ENCODE measurements around the gene ILDR2. TPM values are rescaled to one million over a fixed set of nuclear protein-coding genes. Genes with fewer than 3 reads are reported as not detected.

The ILDR2 gene
- polyA plus RNA-seq, 4 donors: 0.34 to 0.49 TPM; not detected in 2

DNA sequence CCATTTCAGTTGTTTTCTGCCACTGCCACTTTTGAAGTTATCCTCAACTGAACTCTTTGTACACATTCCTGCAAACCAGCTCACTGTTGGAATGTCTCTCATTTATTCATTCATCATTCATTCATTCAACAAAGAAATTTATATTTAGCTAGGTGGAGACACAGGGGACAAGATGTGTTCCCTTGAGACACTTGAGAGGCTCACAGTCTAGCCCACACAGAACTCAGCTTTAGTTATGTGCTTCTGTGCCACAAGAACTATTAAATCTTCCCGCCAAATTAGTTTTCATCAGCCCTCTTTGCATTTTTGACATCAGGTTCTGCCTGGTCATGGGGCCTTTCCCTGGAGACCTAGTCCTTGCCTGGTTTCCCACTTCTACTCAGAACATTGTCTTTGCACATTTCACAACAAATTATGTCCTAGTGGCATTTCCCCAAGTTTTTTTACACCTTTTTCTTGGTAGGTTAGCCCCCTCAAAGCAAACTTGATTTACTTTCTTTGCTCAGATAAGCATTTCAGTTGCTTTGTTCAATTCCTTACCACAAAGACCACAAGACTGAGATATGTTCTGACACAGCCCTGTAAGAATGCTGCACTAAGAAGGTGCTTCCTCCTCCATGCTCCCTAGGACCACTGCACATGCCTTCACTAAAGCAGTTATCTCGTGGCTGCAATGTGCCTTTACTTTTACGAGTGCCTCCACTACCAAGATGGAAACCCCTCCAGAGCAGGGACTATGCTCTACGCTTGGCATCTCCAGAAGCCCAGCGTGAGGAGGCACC, 31.0 kb downstream of the ILDR2 start:
- Histone ChIP-seq H3K4me1 (ENCODE audit: control insufficient read depth in 3 of 3, insufficient read depth in 2 of 3, low read depth in 1 of 3, low read length in 2 of 3) (no peaks in the 10 kb centered on the region), H3K27me3 (ENCODE audit: control insufficient read depth in 3 of 3, insufficient read depth in 3 of 3, low read length in 3 of 3) (peaks cover 0 to 36% (median 8%) of the 10 kb centered on the region in 3 donors), H3K9me3 (ENCODE audit: control insufficient read depth in 2 of 2, insufficient read depth in 1 of 2, low read depth in 1 of 2, low read length in 1 of 2) (no peaks in the 10 kb centered on the region), H3K27ac (ENCODE audit: low read depth in 1 of 3, low read length in 2 of 3) (no peak overlapping the region), H3K36me3 (ENCODE audit: control insufficient read depth in 3 of 3, insufficient read depth in 2 of 3, low read depth in 1 of 3, low read length in 3 of 3) (no peaks in the 10 kb centered on the region), H3K4me3 (ENCODE audit: low read depth in 1 of 3, low read length in 3 of 3) (no peak overlapping the region)
- WGBS, 3 donors: 67 to 79% (median 75%) methylated on average over 5 of the region's 5 CpGs
- DNase-seq: no peak
- FAIRE-seq: no peak

DNA sequence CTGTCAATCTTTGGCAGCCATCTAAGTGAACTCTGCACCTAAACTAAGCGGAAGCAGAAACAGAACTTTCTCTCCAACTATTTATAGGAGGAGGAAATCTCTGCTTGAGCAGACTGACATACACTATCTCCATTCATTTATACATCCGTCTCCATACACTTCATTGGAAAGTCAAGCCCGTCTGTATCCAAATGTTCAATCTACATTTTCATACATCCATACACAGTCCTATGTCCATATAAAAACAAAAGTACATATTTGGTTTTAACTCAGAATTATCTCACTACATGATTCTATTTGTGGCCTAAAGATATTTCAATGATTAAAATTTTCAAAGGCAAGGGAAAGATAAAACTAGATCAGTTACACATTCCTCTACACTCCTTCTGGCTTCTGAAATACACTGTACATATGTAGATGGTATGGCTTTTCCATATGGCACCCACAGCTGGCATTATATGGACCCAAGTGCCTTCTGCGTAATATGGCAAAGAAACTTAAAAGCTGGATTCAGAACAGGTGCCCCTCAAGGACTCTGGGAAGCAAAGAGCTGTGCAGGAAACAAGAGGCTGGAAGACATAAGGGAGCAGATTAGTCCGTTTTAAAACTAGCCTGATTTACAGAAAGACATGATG, 35.5 kb downstream of the ILDR2 start:
- no peaks in the 10 kb centered on the region for H3K36me3 ChIP-seq (ENCODE audit: control insufficient read depth in 3 of 3, insufficient read depth in 2 of 3, low read depth in 1 of 3, low read length in 3 of 3)
- no peak overlapping the region for H3K27ac ChIP-seq (ENCODE audit: low read depth in 1 of 3, low read length in 2 of 3)
- 69 to 80% (median 78%) methylated on average over 5 of the region's 5 CpGs for WGBS, 3 donors
- H3K27me3 ChIP-seq (ENCODE audit: control insufficient read depth in 3 of 3, insufficient read depth in 3 of 3, low read length in 3 of 3): peaks cover 0 to 6% (median 0%) of the 10 kb centered on the region in 3 donors
- H3K4me1 ChIP-seq (ENCODE audit: control insufficient read depth in 3 of 3, insufficient read depth in 2 of 3, low read depth in 1 of 3, low read length in 2 of 3): no peaks in the 10 kb centered on the region
- H3K4me3 ChIP-seq (ENCODE audit: low read depth in 1 of 3, low read length in 3 of 3): no peak overlapping the region
- FAIRE-seq (no peak), DNase-seq (no peak)
- H3K9me3 ChIP-seq (ENCODE audit: control insufficient read depth in 2 of 2, insufficient read depth in 1 of 2, low read depth in 1 of 2, low read length in 1 of 2): no peaks in the 10 kb centered on the region

DNA sequence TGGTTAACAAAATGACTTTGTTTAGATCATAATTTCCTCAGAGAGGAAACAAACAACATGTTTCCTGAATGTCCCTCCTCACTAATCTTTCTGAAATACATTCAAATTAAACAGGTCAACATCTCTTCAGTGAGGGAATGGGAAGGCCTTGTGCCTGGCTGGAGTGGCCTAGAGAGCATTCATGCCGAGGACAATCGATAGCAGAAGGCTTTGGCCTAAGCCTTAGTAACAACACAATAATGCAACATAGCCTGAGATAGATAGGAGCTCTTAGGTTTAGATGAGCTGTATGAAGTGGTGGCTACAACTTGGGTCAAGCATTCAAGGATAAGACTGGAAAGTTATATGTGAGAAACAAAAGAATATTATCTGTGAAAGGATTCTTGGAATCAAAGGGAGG, 37.4 kb downstream of the ILDR2 start:
- FAIRE-seq (no peak), DNase-seq (no peak)
- H3K36me3 ChIP-seq (ENCODE audit: control insufficient read depth in 3 of 3, insufficient read depth in 2 of 3, low read depth in 1 of 3, low read length in 3 of 3): no peaks in the 10 kb centered on the region
- no peak overlapping the region for H3K4me3 ChIP-seq (ENCODE audit: low read depth in 1 of 3, low read length in 3 of 3)
- no peaks in the 10 kb centered on the region for H3K4me1 ChIP-seq (ENCODE audit: control insufficient read depth in 3 of 3, insufficient read depth in 2 of 3, low read depth in 1 of 3, low read length in 2 of 3)
- H3K9me3 ChIP-seq (ENCODE audit: control insufficient read depth in 2 of 2, insufficient read depth in 1 of 2, low read depth in 1 of 2, low read length in 1 of 2): no peaks in the 10 kb centered on the region
- no peak overlapping the region for H3K27ac ChIP-seq (ENCODE audit: low read depth in 1 of 3, low read length in 2 of 3)
- WGBS, 3 donors: 87 to 96% (median 96%) methylated on average over 2 of the region's 2 CpGs
- H3K27me3 ChIP-seq (ENCODE audit: control insufficient read depth in 3 of 3, insufficient read depth in 3 of 3, low read length in 3 of 3): peaks cover 0 to 3% (median 0%) of the 10 kb centered on the region in 3 donors

DNA sequence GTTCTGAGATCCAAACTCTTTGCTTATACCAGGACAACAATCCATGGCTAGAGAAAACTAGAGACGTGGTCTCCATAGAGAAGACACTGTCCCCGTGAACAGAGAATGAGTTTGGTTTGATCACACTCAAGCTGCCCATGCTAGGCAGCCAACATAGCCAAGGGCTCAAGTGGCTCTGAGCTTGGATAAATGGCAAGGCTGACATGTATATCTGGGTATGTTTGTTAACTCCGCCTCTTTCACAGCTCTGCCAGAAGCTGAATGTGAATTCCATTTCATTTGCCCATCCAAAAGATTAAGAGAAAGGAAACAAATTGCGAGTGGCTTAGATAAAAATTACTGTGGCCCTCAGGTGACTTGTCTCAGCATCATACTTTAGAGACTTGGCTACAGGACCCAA, 38.0 kb downstream of the ILDR2 start:
- no peak for FAIRE-seq

DNA sequence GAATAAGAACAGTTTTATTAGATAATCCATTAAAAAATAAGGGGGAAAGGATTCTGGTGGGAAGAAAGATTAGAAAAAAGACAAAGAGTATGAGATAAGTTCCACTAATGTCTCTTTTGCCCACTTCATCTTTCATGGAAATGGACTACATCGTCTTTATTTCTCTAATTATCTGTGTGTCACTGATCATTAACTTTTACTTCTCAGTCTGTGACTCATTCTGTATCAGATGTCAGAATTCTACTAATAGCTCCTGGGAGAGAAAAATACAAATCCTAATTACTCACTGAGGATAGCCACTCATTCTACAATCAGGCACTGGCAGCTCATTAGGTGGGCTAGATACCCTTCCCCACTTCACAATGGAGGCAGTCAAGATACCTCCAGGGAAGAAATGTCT, 41.7 kb downstream of the ILDR2 start:
- no peak for DNase-seq
- Histone ChIP-seq H3K36me3 (ENCODE audit: control insufficient read depth in 3 of 3, insufficient read depth in 2 of 3, low read depth in 1 of 3, low read length in 3 of 3) (no peaks in the 10 kb centered on the region), H3K9me3 (ENCODE audit: control insufficient read depth in 2 of 2, insufficient read depth in 1 of 2, low read depth in 1 of 2, low read length in 1 of 2) (no peaks in the 10 kb centered on the region), H3K4me1 (ENCODE audit: control insufficient read depth in 3 of 3, insufficient read depth in 2 of 3, low read depth in 1 of 3, low read length in 2 of 3) (no peaks in the 10 kb centered on the region), H3K27ac (ENCODE audit: low read depth in 1 of 3, low read length in 2 of 3) (no peak overlapping the region), H3K27me3 (ENCODE audit: control insufficient read depth in 3 of 3, insufficient read depth in 3 of 3, low read length in 3 of 3) (peaks cover 0 to 11% (median 0%) of the 10 kb centered on the region in 3 donors), H3K4me3 (ENCODE audit: low read depth in 1 of 3, low read length in 3 of 3) (no peak overlapping the region)
- 48 to 57% (median 53%) methylated on average over 1 of the region's 1 CpG for WGBS, 3 donors
- FAIRE-seq: no peak

More for the DNA sequence above, 38.0 kb downstream of the ILDR2 start:
- no peaks in the 10 kb centered on the region for H3K4me1 ChIP-seq (ENCODE audit: control insufficient read depth in 3 of 3, insufficient read depth in 2 of 3, low read depth in 1 of 3, low read length in 2 of 3)
- H3K9me3 ChIP-seq (ENCODE audit: control insufficient read depth in 2 of 2, insufficient read depth in 1 of 2, low read depth in 1 of 2, low read length in 1 of 2): no peaks in the 10 kb centered on the region
- H3K36me3 ChIP-seq (ENCODE audit: control insufficient read depth in 3 of 3, insufficient read depth in 2 of 3, low read depth in 1 of 3, low read length in 3 of 3): no peaks in the 10 kb centered on the region
- WGBS, 3 donors: 81 to 88% (median 82%) methylated on average over 4 of the region's 4 CpGs
- peaks cover 0 to 3% (median 0%) of the 10 kb centered on the region in 3 donors for H3K27me3 ChIP-seq (ENCODE audit: control insufficient read depth in 3 of 3, insufficient read depth in 3 of 3, low read length in 3 of 3)
- no peak overlapping the region for H3K27ac ChIP-seq (ENCODE audit: low read depth in 1 of 3, low read length in 2 of 3)
- no peak overlapping the region for H3K4me3 ChIP-seq (ENCODE audit: low read depth in 1 of 3, low read length in 3 of 3)
- no peak for DNase-seq

DNA sequence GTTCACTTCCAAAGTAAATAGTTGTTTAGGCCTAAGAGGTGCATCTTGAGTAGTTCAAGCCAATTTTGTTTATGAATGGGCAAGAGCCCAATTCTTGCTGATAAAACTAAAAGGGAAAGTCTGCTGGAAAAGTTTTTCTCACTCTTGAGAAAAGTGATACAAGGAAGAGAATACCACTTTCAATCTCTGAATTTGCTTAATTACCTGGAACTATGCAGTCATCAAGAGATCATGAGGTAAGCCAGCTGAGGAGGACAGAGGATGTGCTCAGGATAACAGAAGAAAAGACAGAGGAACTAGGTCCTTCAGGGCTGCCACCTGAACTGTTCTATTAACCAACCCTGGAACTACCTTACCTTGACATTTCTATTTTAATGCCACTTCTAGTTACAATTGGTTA, 42.2 kb downstream of the ILDR2 start:
- Histone ChIP-seq H3K27ac (ENCODE audit: low read depth in 1 of 3, low read length in 2 of 3) (no peak overlapping the region), H3K4me3 (ENCODE audit: low read depth in 1 of 3, low read length in 3 of 3) (no peak overlapping the region), H3K9me3 (ENCODE audit: control insufficient read depth in 2 of 2, insufficient read depth in 1 of 2, low read depth in 1 of 2, low read length in 1 of 2) (no peaks in the 10 kb centered on the region), H3K27me3 (ENCODE audit: control insufficient read depth in 3 of 3, insufficient read depth in 3 of 3, low read length in 3 of 3) (peaks cover 0 to 11% (median 0%) of the 10 kb centered on the region in 3 donors), H3K4me1 (ENCODE audit: control insufficient read depth in 3 of 3, insufficient read depth in 2 of 3, low read depth in 1 of 3, low read length in 2 of 3) (no peaks in the 10 kb centered on the region), H3K36me3 (ENCODE audit: control insufficient read depth in 3 of 3, insufficient read depth in 2 of 3, low read depth in 1 of 3, low read length in 3 of 3) (no peaks in the 10 kb centered on the region)
- FAIRE-seq (no peak), DNase-seq (no peak)

DNA sequence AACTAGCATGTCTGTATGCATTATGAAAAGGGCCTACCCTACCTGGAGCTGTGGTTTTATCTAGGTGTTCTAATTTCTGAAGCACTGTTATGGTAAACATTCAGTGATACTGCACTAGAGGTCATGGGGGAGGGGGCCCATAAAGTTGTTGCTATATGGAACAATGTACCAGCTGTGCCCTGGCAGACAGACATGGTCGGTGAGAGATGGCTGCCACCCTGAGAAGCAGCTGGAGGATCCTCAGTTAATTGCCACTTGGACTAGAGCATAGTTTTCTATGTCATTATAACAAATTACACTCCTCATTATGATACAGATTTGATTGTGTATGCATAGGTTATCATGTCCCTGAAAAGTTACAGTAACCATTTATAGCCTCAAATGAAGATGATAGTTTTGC, 45.4 kb downstream of the ILDR2 start:
- H3K9me3 ChIP-seq (ENCODE audit: control insufficient read depth in 2 of 2, insufficient read depth in 1 of 2, low read depth in 1 of 2, low read length in 1 of 2): no peaks in the 10 kb centered on the region
- 20 to 68% (median 44%) methylated on average over 1 of the region's 1 CpG for WGBS, 3 donors
- H3K27ac ChIP-seq (ENCODE audit: low read depth in 1 of 3, low read length in 2 of 3): no peak overlapping the region
- DNase-seq (no peak), FAIRE-seq (no peak)
- no peaks in the 10 kb centered on the region for H3K36me3 ChIP-seq (ENCODE audit: control insufficient read depth in 3 of 3, insufficient read depth in 2 of 3, low read depth in 1 of 3, low read length in 3 of 3)
- no peak overlapping the region for H3K4me3 ChIP-seq (ENCODE audit: low read depth in 1 of 3, low read length in 3 of 3)
- H3K27me3 ChIP-seq (ENCODE audit: control insufficient read depth in 3 of 3, insufficient read depth in 3 of 3, low read length in 3 of 3): peaks cover 0 to 8% (median 0%) of the 10 kb centered on the region in 3 donors
- H3K4me1 ChIP-seq (ENCODE audit: control insufficient read depth in 3 of 3, insufficient read depth in 2 of 3, low read depth in 1 of 3, low read length in 2 of 3): no peaks in the 10 kb centered on the region

DNA sequence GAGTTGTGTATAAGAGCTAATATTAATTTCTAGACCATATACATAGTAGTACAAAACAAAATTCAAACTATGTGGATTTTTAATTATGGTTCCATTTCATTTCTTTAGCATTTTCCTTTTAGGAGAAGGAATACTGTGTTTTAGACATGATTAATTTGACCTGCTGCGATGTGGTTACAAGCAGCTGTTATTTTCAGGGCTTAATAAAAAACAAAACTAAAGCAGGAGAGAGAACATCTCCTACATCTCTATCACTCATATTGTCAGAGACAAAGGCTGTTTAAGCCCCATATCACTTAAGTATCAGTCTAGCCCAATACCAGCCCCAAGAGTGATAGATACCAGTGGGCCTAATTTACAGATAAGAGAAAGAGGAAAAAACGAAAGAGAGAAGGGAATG, 47.6 kb downstream of the ILDR2 start:
- H3K27me3 ChIP-seq (ENCODE audit: control insufficient read depth in 3 of 3, insufficient read depth in 3 of 3, low read length in 3 of 3): peaks cover 0 to 14% (median 0%) of the 10 kb centered on the region in 3 donors
- 67 to 81% (median 67%) methylated on average over 2 of the region's 2 CpGs for WGBS, 3 donors
- no peaks in the 10 kb centered on the region for H3K9me3 ChIP-seq (ENCODE audit: control insufficient read depth in 2 of 2, insufficient read depth in 1 of 2, low read depth in 1 of 2, low read length in 1 of 2)
- H3K4me3 ChIP-seq (ENCODE audit: low read depth in 1 of 3, low read length in 3 of 3): no peak overlapping the region
- FAIRE-seq (no peak), DNase-seq (no peak)
- no peaks in the 10 kb centered on the region for H3K36me3 ChIP-seq (ENCODE audit: control insufficient read depth in 3 of 3, insufficient read depth in 2 of 3, low read depth in 1 of 3, low read length in 3 of 3)
- no peaks in the 10 kb centered on the region for H3K4me1 ChIP-seq (ENCODE audit: control insufficient read depth in 3 of 3, insufficient read depth in 2 of 3, low read depth in 1 of 3, low read length in 2 of 3)
- no peak overlapping the region for H3K27ac ChIP-seq (ENCODE audit: low read depth in 1 of 3, low read length in 2 of 3)

All from small intestine (tissue), 7 donors.